ENCODE measurements around the gene LOXHD1.

The LOXHD1 gene, protein sequence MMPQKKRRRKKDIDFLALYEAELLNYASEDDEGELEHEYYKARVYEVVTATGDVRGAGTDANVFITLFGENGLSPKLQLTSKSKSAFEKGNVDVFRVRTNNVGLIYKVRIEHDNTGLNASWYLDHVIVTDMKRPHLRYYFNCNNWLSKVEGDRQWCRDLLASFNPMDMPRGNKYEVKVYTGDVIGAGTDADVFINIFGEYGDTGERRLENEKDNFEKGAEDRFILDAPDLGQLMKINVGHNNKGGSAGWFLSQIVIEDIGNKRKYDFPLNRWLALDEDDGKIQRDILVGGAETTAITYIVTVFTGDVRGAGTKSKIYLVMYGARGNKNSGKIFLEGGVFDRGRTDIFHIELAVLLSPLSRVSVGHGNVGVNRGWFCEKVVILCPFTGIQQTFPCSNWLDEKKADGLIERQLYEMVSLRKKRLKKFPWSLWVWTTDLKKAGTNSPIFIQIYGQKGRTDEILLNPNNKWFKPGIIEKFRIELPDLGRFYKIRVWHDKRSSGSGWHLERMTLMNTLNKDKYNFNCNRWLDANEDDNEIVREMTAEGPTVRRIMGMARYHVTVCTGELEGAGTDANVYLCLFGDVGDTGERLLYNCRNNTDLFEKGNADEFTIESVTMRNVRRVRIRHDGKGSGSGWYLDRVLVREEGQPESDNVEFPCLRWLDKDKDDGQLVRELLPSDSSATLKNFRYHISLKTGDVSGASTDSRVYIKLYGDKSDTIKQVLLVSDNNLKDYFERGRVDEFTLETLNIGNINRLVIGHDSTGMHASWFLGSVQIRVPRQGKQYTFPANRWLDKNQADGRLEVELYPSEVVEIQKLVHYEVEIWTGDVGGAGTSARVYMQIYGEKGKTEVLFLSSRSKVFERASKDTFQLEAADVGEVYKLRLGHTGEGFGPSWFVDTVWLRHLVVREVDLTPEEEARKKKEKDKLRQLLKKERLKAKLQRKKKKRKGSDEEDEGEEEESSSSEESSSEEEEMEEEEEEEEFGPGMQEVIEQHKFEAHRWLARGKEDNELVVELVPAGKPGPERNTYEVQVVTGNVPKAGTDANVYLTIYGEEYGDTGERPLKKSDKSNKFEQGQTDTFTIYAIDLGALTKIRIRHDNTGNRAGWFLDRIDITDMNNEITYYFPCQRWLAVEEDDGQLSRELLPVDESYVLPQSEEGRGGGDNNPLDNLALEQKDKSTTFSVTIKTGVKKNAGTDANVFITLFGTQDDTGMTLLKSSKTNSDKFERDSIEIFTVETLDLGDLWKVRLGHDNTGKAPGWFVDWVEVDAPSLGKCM (N-terminal part only)

DNA sequence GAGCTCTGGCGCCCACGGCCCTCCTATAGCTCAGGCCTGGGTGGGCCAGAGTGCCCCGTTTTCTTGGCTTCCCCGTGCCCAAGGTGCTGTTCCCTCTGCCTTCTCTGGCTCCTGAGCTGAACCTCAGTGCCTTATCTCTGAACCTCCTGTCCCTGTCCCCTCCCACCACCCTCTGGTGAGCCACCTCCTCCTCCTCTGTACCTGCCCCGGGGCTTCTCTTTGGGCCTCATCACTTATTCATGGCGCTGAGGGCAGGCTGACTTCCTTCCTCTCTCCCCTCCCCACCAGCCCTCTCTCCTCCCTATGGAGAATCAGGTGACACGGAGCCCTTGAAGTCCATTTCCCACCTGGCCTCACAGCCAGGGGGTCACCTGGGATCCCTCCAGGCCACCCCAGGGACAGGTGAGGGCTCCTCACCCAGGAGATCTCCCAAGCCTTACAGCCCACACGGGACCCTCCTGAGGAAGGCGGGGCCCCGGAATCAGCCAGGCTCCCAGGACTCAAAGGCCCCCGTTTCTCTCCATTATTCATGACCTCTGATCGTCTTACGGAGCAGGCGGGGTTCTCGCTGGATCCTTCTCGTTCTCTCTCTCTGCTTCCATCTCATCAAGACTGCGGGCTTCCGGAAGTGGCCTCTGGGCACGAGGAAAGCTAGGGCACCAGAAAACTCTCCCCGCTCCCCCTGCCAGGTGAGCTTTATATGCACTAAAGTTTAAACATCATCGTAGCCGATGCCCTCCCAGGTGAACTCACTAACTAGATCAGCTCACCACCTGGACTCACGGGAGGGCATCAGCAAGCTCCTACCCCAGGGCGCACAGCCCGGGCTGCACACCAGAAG is at the start of gene LOXHD1:
LOXHD1 (minus strand) TSS at position 106 of the 841 bp plus-strand sequence. CDS start 187 bp downstream, outside the sequence.
- no peak for DNase-seq (ENCODE audit: low spot score)

DNA sequence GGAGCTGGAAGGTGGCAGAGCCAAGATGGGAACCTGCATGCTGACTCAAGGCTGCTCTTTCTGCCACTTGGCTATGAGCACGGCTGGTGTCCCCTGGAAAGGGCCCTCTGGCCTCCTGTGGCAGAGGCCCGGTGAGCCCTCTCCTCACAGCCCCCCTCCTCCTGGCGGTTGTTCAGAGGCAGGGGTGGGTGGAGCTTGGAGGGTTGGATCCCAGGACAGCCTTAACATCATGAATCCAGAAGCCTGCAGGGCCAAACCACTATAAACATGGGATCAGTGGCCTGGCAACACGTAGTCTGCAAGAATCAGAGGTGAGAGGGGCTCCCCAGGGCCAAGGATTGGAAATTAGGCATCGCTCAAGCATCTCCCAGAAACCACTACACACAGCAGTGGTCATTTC is 48.5 kb upstream of the LOXHD1 start:
- DNase-seq (ENCODE audit: low spot score) = no peak

DNA sequence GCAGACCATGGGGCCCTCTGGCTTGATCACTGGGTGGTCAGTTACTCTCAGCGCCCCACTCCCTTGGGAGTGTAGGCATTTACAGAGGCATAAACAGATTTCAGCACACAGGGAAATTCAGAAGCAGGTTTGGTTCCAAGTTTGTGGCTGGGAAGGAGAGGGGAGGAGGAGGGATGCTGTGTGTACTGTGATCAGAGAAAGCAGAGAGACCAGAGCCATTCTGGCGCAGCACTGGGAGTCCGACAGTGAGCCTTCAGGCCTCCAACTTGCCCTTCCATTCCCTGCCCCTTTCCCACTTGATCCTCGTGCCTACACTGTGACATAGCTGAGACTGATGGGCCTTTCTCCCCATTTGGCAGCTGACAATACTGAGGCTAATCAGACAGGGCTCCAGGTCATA is 47.8 kb upstream of the LOXHD1 start:
- DNase-seq (ENCODE audit: low spot score) = no peak

DNA sequence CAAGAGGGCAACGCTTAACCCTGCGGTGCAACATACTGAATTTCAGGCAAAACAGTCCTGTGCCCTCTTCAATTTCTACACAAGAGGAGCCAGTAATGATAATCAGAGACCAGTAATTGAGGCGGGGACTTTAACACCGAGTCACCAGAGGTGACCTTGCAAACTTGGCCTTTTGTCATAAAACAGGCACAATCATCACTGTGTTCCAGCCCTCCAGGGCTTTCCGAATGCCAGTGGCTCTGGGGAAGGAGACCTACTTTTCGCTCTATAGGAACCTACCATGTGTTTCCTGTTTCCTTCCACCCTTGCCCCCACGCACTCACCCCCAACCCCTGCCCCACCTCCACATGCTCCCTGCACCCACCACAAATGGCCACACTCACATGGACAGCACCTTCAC is 47.2 kb upstream of the LOXHD1 start:
- no peak for DNase-seq (ENCODE audit: low spot score)

DNA sequence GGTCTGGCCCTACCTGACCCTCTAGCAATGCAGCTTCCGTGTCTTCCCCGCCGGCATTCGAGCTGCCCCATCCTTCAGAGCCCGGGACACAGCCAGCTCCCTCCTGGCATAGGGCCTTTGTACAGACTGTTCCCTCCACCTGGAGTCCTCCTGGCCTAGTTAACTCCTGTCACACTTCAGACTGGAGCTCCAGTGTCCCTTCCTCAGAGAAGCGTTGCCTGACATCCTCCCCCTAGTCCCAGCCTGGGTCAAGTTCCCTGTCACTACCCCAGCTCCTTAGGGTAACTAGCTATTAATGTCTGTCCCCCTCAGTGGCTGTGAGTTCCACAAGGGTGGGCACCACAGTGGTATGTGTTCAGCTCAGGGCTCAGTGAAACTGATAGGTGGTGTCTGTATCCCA is 45.5 kb upstream of the LOXHD1 start:
- DNase-seq (ENCODE audit: low spot score) = no peak

DNA sequence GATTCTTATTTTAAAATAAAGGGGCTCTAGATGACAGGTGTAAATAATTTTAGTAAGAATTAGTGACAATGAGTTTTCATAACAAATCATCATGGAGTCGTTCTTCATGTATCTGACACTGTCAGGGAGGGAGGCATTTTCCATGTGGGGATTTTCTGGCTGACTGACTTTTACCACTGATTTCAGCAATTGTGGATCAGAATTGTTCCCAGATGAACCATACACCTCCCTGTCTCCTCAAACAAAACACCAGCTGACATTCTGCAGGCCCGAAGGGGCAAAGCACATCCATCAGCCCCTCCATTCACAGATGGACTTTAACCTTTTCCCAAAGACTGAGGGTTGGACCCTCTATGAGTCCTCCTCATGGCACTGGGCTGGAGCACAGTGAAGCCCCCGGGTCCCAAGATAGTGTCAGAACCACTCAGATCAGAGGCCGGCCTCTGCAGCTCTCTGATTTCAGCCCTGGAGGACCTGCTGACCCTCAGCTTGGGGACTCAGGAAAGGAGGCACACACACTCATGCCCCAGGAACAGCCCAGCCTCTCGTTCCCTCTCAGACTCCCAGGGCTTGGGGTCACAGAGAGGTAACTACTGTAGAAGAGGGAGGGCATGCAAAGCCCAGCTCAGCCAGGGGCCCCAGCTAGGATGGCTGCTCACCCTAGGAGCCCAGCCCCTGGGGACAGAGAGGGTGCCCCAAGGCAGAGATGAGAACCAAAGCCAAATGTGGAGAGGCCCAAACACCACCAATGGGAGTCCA is 43.2 kb upstream of the LOXHD1 start:
- no peak for DNase-seq (ENCODE audit: low spot score)

DNA sequence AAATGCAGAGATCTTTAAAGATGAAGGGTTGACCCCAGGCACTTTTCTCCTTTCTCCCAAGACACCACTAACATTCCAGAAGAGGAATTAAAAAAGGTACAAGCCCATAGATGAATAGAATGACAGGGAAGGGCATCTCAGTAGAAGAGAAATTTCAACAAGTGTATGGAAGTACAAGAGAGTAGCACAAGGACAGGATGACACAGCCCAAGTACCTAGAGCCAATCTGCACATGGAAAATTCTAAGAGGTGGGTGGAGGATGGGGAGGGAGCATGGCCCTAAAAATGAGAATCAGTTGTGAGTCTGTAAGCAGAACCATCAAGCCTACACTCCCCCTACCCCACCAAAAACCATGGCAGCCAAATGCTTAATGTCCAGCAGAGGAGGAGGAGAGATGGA is 39.7 kb upstream of the LOXHD1 start:
- no peak for DNase-seq (ENCODE audit: low spot score)

DNA sequence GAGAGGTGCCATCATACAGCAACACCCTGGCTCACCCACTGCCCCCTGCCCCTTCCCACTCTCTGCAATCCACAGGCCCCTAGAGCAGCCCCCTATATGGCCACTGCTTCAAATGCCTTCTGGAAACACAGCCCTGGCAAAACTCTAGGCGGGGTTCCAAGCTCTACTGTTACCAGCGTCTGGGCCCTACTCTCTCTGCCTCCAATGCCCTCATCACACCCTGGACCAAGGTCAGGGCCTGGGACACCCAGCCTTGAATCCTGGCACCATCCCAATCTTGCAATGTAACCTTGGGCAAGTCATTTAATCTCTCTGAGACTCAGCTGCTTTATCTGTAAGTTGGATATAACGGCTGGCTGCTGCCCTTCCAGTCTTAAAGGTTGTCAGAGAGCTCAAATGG is 39.2 kb upstream of the LOXHD1 start:
- DNase-seq (ENCODE audit: low spot score) = no peak

DNA sequence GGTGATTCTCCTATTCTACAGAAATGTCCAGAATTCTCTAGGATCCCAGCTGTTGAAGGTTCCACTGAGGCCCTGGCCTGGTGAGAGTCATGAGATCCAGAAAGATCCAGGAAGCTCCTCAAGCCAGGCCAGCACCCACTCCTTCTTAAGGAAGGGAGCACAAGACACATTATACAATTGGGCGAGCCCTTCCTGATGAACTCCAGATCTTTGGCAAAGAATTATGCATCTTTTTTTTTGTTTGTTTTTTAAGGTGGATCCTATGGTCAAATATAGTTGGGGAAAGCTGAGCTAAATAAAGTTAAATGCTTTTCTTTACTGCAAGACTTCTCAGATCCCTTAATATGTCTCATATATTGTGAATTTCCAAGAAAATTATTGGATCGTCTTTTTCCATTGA is 37.0 kb upstream of the LOXHD1 start:
- DNase-seq (ENCODE audit: low spot score) = no peak

DNA sequence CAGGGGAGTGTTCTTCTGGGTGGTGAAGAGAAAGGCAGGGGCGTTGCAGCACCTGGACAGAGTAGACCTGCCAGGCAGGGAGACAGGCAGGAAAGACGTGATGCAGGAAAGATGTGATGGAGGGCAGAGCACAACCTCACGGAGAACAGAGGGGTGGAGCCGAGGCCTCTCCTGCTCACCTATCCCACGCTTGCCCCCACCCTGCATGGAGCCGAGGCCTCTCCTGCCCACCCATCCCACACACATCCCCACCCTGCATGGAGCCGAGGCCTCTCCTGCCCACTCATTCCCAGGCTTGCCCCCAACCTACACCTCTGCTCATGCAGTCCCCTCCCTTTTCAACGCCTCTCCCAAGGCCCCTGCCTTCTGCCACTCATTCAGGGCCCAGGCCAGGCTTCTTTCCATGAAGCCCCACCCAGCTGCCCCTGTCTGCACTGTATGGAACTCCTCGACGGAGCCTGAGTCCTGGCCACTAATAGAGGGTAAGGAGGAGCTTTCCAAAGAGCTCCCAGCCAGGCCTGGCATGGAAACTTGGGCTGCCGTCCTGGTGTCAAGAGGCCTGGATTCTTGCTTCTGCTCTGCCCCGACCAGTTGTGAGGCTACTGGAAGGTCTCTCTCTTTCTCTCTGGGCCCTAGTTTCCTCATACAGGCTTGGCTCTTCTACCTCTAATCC is 32.0 kb upstream of the LOXHD1 start:
- no peak for DNase-seq (ENCODE audit: low spot score)

DNA sequence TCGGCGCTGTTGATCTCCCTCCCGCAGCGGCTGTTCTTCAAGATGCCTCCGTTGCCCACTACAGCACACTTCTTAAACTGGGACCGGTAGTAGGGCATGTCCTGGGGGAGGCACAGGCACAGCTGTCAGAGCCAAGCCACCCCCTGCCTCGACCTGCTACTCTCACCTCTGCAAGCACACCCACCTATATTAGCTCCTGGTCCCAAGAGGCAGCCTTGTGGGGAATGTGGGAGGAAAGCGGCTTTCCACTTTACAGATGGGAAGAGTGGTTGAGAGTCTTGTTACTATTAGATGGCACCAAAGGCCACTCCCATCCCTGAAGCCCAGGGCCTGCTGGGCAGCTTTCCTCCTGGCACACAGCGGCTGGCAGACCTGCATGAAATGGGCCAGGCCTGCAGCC is 29.2 kb upstream of the LOXHD1 start:
- DNase-seq (ENCODE audit: low spot score) = no peak

DNA sequence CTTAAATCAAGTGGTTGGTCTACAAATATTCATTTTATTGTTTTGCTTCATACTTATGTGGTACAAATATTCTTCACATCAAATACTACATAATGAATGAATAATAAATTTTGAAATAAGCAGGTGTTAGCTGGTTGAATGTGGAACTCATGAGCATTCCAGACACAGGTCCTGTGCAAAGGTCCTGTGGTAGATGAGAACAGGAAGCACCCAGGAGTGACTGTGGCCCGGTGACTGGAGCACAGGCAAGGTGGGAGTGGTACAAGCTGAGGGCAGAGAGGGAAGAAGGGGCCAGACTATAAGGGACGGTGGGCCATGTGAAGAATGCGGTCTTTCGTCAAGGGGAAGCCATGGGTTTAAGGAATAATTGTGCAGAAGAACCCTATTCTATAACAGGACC is 26.2 kb upstream of the LOXHD1 start:
- no peak for DNase-seq (ENCODE audit: low spot score)

DNA sequence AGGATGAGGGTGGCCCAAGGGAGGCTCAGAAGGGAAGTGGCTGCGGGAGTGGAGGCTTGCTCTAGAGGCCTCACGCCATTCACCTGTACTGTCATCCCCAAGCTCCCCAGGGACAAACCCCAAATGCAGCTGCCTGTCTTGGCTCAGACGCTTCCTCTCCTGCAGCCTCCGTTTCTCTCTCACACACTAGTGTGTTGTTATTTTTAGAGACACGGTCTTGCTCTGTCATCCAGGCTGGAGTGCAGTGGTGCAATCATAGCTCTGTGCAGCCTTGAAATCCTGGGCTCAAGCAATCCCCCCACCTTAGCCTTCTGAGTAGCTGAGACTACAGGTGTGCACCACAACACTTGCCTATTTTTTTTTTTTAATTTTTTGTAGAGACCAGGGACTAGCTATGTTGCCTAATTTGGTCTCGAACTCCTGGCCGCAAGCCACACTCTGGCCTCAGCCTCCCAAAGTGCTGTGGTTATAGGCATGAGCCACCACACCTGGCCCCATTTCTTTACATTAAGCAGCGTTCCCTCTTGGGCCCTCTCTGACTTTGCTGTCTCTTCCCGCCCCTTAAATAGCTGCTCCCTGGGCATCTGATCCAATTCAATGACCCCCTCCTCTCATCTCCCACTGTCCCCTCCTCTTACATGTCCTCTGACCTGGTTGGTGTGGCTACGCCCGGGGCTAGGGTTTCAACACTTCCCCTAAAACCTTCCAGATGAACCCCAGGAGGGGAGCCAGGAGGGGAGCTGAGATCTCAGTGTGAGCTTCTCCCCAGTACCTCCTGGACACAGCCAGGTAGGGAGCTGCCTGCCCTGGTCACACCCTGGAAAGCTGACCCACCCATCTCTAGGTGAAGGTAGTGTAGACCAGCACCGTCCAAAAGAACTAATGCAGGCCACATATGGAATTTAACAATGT is 24.0 kb upstream of the LOXHD1 start:
- no peak for DNase-seq (ENCODE audit: low spot score)

DNA sequence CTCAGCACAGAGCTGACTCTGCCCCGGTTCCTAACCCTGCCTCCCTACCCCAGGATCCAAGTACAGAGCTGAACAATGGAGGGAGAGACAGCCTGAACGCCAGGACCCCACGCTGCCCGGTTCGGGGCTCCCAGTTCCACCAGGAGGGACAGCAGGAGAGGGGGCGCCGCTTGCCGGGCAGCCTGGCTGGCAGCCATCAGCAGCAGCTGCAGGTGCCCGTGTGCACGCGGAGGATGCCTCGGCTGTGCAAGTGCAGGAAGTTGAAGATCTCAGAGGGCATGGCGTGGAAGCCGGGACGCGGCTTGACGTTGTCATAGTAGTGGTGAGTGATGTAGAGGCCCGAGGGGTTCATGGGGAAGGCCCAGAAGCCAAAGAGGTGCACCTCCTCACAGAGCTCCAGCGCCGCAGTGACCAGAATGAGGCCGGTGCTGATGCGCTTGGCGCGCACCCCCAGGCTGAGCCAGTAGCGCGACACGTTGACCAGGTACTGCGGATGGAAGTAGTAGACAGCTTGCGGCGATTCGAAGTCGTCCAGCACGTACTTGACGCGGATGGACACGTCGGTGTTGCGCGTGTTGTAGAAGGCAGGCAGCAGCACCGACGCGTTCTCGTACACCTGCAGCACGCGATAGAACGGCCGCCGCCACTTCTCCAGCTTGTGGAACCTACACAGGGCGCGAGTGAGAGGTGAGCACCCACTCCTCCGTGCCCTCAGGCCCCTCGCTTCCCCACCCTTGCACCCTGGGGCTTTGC is 23.0 kb upstream of the LOXHD1 start:
- no peak for DNase-seq (ENCODE audit: low spot score)

DNA sequence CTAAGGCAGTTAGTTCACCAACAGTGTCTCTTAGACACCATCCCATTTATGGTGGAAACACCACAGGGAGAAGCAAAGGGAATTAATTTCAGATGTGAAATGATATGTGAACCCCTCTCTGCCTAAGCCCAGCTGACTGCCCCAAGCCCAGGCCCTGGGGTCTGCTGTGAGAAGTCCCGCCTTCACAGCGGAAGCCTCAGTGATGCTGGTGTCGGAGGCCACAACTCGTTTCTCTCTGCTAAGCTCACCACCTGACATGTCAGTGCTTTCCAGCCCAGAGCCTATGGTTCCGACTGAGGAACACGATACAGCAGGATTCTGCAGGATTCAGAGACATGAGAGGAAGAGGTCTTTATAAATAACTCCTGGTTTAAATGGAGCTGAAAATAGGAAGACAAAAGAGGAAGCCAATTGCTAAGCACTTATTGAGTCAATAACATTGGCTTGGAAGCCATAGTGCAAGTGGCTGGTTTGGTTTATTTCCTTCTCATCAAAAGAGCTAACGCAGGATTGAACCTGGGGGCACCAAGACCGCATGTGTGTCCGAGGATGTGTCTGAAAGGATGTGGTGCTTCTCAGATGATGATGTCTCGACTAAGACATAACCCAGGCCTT is 21.9 kb upstream of the LOXHD1 start:
- DNase-seq (ENCODE audit: low spot score) = no peak

DNA sequence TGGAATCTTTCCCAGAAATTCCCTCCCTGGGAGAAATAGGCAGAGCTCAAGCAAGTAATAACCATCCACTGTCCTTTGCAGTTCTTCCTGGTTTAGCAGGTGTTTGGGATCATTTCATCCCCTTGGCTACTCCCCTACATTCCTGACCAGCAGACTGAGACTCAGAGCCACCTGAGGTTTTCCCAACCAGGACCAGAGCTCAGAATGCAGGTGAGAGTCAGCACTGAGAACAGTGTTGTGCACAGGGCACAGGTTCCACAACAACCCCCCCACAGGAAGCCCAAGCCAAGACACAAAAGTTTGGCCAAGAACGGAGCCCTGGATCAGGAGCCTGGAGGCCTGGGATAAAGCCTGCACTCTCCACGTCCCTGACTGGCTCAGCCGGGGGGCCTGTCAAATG is 21.0 kb upstream of the LOXHD1 start:
- no peak for DNase-seq (ENCODE audit: low spot score)

DNA sequence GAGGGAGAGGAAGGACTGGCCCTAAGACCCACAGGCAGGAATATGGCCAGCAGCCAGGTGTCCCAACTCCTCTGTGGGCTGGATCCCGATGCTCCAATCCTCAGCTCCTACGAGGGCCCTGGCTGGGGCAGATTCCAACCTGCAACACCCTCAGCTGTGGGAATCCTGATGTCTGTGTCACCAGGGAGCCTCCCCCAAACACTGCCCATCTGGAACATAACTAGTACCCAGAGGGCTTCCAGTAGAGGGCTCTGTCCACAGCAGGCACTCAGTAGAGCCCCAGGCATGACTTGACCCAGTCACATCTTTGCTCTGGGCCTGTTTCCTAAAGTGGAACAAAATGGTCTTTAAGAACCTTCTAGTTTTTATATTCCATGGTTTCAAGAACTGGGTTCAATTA is 20.6 kb upstream of the LOXHD1 start:
- no peak for DNase-seq (ENCODE audit: low spot score)

Measured in CD4-positive, alpha-beta T cell treated with Interleukin-6 at 100 ng/mL for 8 hours (primary cell).